Cardiac fibroblast (primary cell): ENCODE data around the gene C1orf115.

Experiments used
- DNase-seq, 2 donors: peaks; one replicate each; pipeline versions ENCODE4 v3.0.0 to v3.0.0-alpha.2; 2010; ENCODE audit warnings: low read depth in 2 of 2
- H3K4me3 ChIP-seq, 2 donors: replicated peaks in 1 of 2; 1 replicate in 1 of 2; 2 replicates in 1 of 2; pipeline ENCODE4 v1.5.1; 2011; ENCODE audit warnings: low read depth in 2 of 2, low read length in 2 of 2, mild to moderate bottlenecking in 2 of 2, moderate library complexity in 1 of 2
- TF ChIP-seq, protein P1 (sequence below): IDR thresholded peaks from one replicate; pipeline ENCODE4 v1.5.1; 2011; ENCODE audit warnings: low read depth, mild to moderate bottlenecking, low read length, inconsistent platforms

C1orf115 gene

GRCh38 chr1:220698607-220699016 is 8.4 kb downstream of the C1orf115 start:
- TF ChIP-seq, protein P1, sequence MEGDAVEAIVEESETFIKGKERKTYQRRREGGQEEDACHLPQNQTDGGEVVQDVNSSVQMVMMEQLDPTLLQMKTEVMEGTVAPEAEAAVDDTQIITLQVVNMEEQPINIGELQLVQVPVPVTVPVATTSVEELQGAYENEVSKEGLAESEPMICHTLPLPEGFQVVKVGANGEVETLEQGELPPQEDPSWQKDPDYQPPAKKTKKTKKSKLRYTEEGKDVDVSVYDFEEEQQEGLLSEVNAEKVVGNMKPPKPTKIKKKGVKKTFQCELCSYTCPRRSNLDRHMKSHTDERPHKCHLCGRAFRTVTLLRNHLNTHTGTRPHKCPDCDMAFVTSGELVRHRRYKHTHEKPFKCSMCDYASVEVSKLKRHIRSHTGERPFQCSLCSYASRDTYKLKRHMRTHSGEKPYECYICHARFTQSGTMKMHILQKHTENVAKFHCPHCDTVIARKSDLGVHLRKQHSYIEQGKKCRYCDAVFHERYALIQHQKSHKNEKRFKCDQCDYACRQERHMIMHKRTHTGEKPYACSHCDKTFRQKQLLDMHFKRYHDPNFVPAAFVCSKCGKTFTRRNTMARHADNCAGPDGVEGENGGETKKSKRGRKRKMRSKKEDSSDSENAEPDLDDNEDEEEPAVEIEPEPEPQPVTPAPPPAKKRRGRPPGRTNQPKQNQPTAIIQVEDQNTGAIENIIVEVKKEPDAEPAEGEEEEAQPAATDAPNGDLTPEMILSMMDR = no peak
- no peak overlapping the region for H3K4me3 ChIP-seq
- DNase-seq = no peak

DNA sequence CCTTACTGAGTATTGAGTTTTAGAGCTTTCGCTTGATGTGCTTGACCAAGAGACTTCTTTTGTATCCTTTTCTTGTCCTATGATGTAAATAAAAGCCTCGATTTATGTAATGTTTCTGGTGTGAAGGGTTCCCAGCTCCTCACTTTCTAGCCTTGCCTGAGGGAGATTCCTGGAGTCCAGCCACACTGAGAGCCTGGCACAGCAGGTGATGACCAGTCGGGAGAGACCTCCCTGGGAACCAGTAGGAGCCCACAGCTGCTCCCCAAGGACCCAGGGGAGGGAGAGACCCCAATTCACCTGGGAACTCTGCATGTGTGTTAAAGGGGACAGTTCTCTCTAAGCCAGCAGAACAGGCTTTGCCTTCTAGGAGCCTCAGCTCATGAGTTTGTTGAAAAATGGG is 8.9 kb downstream of the C1orf115 start:
- DNase-seq = no peak
- no peak overlapping the region for H3K4me3 ChIP-seq
- TF ChIP-seq, protein P1 = no peak

DNA sequence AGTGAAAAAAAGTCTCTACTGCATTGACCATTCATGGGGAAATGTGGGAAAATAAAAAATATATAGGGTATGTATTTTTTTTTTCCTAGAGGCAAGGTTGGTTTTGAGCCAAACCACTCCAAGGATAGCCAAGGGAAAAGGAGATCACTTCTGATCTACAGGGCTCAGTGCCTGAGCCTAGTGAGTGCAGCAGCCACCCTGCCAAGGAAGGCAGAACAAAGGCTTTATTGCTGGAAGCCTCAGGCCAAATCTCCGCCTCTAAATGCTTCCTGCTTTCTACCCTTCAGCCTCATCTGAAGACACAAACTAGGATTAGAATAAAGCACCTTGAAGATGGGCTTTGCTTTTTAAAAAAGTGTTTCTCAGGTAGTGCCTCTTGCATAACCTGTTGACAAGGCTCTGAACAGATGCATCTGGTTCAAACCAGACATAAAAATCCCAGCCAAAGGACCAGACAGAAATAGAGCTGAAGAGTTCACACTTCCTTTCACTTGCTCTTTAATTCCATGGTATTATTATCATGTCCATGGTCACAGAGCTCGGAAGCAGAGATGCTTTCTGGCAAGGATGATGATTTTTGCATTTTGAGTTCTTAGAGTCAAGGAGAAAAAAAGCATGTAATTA is 10.5 kb downstream of the C1orf115 start:
- DNase-seq = peak in 1 of 2 donors; percentile 46
- no peak overlapping the region for H3K4me3 ChIP-seq
- TF ChIP-seq, protein P1 = no peak

- H3K4me3 ChIP-seq = no peak overlapping the region
- no peak for DNase-seq
- TF ChIP-seq, protein P1 = no peak
Measured at GRCh38 chr1:220701974-220702373, 11.8 kb downstream of the C1orf115 start.

DNA sequence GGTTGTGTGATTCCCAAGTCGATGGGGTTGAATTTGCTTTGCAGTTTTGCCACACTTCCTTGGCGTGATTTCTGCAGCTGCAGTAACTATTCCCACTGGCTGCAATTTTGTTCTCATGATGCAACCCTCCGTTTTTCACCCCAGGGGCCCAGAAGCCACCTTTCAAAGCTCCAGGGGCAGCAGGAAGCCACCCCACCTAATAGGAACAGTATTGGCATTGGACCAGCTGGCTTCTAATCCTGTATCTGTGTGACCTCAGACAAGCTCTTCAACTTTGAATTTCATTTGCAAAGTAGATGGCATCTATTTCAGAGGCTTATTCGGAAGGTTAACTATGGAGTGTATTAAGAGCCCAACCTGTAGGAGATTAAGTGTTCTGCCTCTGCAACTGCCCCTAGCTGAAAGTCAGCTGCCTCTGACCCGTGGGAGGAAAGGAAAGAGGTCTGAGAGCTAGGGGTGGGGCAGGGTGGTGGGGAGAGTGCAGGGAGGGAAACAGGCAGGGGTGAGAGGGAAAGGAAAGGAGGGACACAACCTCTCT is 12.6 kb downstream of the C1orf115 start:
- DNase-seq = no peak
- TF ChIP-seq, protein P1 = no peak
- H3K4me3 ChIP-seq = no peak overlapping the region

- TF ChIP-seq, protein P1 = no peak
- DNase-seq = no peak
- no peak overlapping the region for H3K4me3 ChIP-seq
Measured at GRCh38 chr1:220703305-220703704, 13.1 kb downstream of the C1orf115 start.

- DNase-seq = no peak
- no peak overlapping the region for H3K4me3 ChIP-seq
- TF ChIP-seq, protein P1 = no peak
Measured at GRCh38 chr1:220705782-220706181, 15.6 kb downstream of the C1orf115 start.
